Measurements from ENCODE around the gene CYFIP1.

Gene CYFIP1

GRCh38 chr15:22845289-22845900 is 134.8 kb downstream of the CYFIP1 start:
- Mint-ChIP-seq H3K36me3 (ENCODE audit: low read depth) (peaks cover 14% of the 10 kb centered on the region), H3K4me1 (ENCODE audit: low read depth) (peaks cover 27% of the 10 kb centered on the region), H3K4me3 (no peak overlapping the region), H3K9me3 (no peaks in the 10 kb centered on the region), H3K27me3 (ENCODE audit: low read depth) (no peaks in the 10 kb centered on the region), H3K27ac (peak overlapping the region; percentile 50)

GRCh38 chr15:22844421-22845288 is 135.5 kb downstream of the CYFIP1 start:
- Mint-ChIP-seq H3K4me3 (no peak overlapping the region), H3K36me3 (ENCODE audit: low read depth) (peaks cover 14% of the 10 kb centered on the region), H3K9me3 (no peaks in the 10 kb centered on the region), H3K4me1 (ENCODE audit: low read depth) (peaks cover 27% of the 10 kb centered on the region), H3K27ac (no peak overlapping the region), H3K27me3 (ENCODE audit: low read depth) (no peaks in the 10 kb centered on the region)

GRCh38 chr15:22839046-22839695 is 141.0 kb downstream of the CYFIP1 start:
- Mint-ChIP-seq H3K4me1 (ENCODE audit: low read depth) (peaks cover 16% of the 10 kb centered on the region), H3K27me3 (ENCODE audit: low read depth) (no peaks in the 10 kb centered on the region), H3K4me3 (peak overlapping the region; percentile 90), H3K27ac (peak overlapping the region; percentile 85), H3K36me3 (ENCODE audit: low read depth) (peaks cover 4% of the 10 kb centered on the region), H3K9me3 (no peaks in the 10 kb centered on the region)

- peak within 1 kb of the TSS; percentile 85 for H3K27ac Mint-ChIP-seq
- H3K4me1 Mint-ChIP-seq (ENCODE audit: low read depth) = peaks cover 16% of the 10 kb centered on the region
- peaks cover 4% of the 10 kb centered on the region for H3K36me3 Mint-ChIP-seq (ENCODE audit: low read depth)
- no peaks in the 10 kb centered on the region for H3K9me3 Mint-ChIP-seq
- no peaks in the 10 kb centered on the region for H3K27me3 Mint-ChIP-seq (ENCODE audit: low read depth)
- peak within 1 kb of the TSS; percentile 90 for H3K4me3 Mint-ChIP-seq
These were observed 141.7 kb downstream of the CYFIP1 start, which contains the start of gene NIPA2 for GRCh38 chr15:22838292-22839042. Gene NIPA2, plus strand, starts transcription at chr15:22838666. Its CDS starts 13,066 bp downstream, at chr15:22851732.

- peaks cover 2% of the 10 kb centered on the region for H3K36me3 Mint-ChIP-seq (ENCODE audit: low read depth)
- no peak overlapping the region for H3K27ac Mint-ChIP-seq
- H3K27me3 Mint-ChIP-seq (ENCODE audit: low read depth) = no peaks in the 10 kb centered on the region
- H3K9me3 Mint-ChIP-seq = no peaks in the 10 kb centered on the region
- H3K4me3 Mint-ChIP-seq = no peak overlapping the region
- no peaks in the 10 kb centered on the region for H3K4me1 Mint-ChIP-seq (ENCODE audit: low read depth)
These were observed 148.7 kb downstream of the CYFIP1 start for GRCh38 chr15:22831473-22831872.

GRCh38 chr15:22827125-22827524 is 153.0 kb downstream of the CYFIP1 start:
- H3K4me3 Mint-ChIP-seq = no peak overlapping the region
- H3K4me1 Mint-ChIP-seq (ENCODE audit: low read depth) = no peaks in the 10 kb centered on the region
- H3K36me3 Mint-ChIP-seq (ENCODE audit: low read depth) = peaks cover 8% of the 10 kb centered on the region
- H3K27me3 Mint-ChIP-seq (ENCODE audit: low read depth) = no peaks in the 10 kb centered on the region
- H3K9me3 Mint-ChIP-seq = no peaks in the 10 kb centered on the region
- no peak overlapping the region for H3K27ac Mint-ChIP-seq

GRCh38 chr15:22823495-22824128 is 156.6 kb downstream of the CYFIP1 start:
- no peaks in the 10 kb centered on the region for H3K9me3 Mint-ChIP-seq
- H3K36me3 Mint-ChIP-seq (ENCODE audit: low read depth) = peaks cover 8% of the 10 kb centered on the region
- H3K4me1 Mint-ChIP-seq (ENCODE audit: low read depth) = no peaks in the 10 kb centered on the region
- H3K27ac Mint-ChIP-seq = no peak overlapping the region
- no peak overlapping the region for H3K4me3 Mint-ChIP-seq
- H3K27me3 Mint-ChIP-seq (ENCODE audit: low read depth) = no peaks in the 10 kb centered on the region

- Mint-ChIP-seq H3K4me3 (no peak overlapping the region), H3K36me3 (ENCODE audit: low read depth) (peaks cover 2% of the 10 kb centered on the region), H3K27ac (no peak overlapping the region), H3K27me3 (ENCODE audit: low read depth) (no peaks in the 10 kb centered on the region), H3K4me1 (ENCODE audit: low read depth) (no peaks in the 10 kb centered on the region), H3K9me3 (no peaks in the 10 kb centered on the region)
These were observed 160.5 kb downstream of the CYFIP1 start for GRCh38 chr15:22819651-22820050.
